Measurements from ENCODE around the gene COG1.

Gene COG1

GRCh38 chr17:73168667-73169066, 24.2 kb upstream of the COG1 start:
- no peak for DNase-seq

- DNase-seq, result peak in 2 of 3 experiments; percentile 16 to 61
Observed at GRCh38 chr17:73170324-73170723, 22.5 kb upstream of the COG1 start.

- peak in 1 of 3 experiments; percentile 21 for DNase-seq
Observed at GRCh38 chr17:73172252-73172651, 20.6 kb upstream of the COG1 start.

- no peak for DNase-seq
Observed at GRCh38 chr17:73174126-73174525, 18.7 kb upstream of the COG1 start.

GRCh38 chr17:73175962-73176565, 16.8 kb upstream of the COG1 start:
- DNase-seq, result no peak

- DNase-seq, result no peak
Observed at GRCh38 chr17:73179387-73179786, 13.5 kb upstream of the COG1 start.

- peak in 1 of 3 experiments; percentile 28 for DNase-seq
Observed at GRCh38 chr17:73179878-73180277, 13.0 kb upstream of the COG1 start.

- DNase-seq, result no peak
Observed at GRCh38 chr17:73182616-73183310, 10.1 kb upstream of the COG1 start.

GRCh38 chr17:73184136-73184993, 8.5 kb upstream of the COG1 start:
- no peak for DNase-seq

GRCh38 chr17:73186283-73187050, 6.4 kb upstream of the COG1 start:
- DNase-seq, result no peak

GRCh38 chr17:73187203-73187769, 5.6 kb upstream of the COG1 start:
- DNase-seq, result no peak

GRCh38 chr17:73188011-73188410, 4.8 kb upstream of the COG1 start:
- no peak for DNase-seq

GRCh38 chr17:73189417-73190099, 3.3 kb upstream of the COG1 start:
- DNase-seq, result peak in 2 of 3 experiments; percentile 11 to 69

GRCh38 chr17:73191443-73192205, 1.2 kb upstream of the COG1 start:
- peak; percentile 68 to 87 (median 73) for DNase-seq

GRCh38 chr17:73192206-73192893, 505 bp upstream of the COG1 start:
- peak; percentile 76 to 90 (median 87) for DNase-seq

GRCh38 chr17:73194514-73195222, 1.8 kb downstream of the COG1 start:
- no peak for DNase-seq

- peak; percentile 14 to 83 (median 48) for DNase-seq
Observed at GRCh38 chr17:73196500-73196899, 3.6 kb downstream of the COG1 start.

- no peak for DNase-seq
Observed at GRCh38 chr17:73197161-73197560, 4.3 kb downstream of the COG1 start.

GRCh38 chr17:73198201-73198929, 5.5 kb downstream of the COG1 start:
- DNase-seq, result no peak

All from NCI-H1417 (cell line).